PC-3 (cell line): ENCODE measurements around the gene TRMU. TPM values are rescaled to one million over a fixed set of nuclear protein-coding genes. Genes with fewer than 3 reads are reported as not detected.

Experiments used
- ATAC-seq: fragments of 200-7000 bp; cut with Tn5 transposase; 2 replicates; pipeline ENCODE4 v1.9.1; 2020; ENCODE audit warnings: mild to moderate bottlenecking, moderate library complexity
- BruUV-seq: library from RNA; stranded (reverse); fragments of 400-500 nt; replicated peaks from 2 replicates; lab custom pipeline; 2021; lab: Mats Ljungman, UMichigan
- CTCF ChIA-PET: fragments of 300-600 bp; sonication (Branson Sonifier 250); formaldehyde crosslinking; loops from one replicate; lab custom pipeline; 2022; ENCODE audit warnings: antibody characterized with exemption; lab: Charles Lee
- POLR2A ChIA-PET: fragments of 300-600 bp; sonication (Branson Sonifier 250); formaldehyde crosslinking; loops from one replicate; lab custom pipeline; 2022; ENCODE audit warnings: antibody characterized with exemption; ENCODE audit not compliant: unreplicated experiment; lab: Charles Lee
- DNase-seq: peaks from one replicate; pipeline ENCODE4 v3.0.0-alpha.2; 2015
- H2AFZ ChIP-seq: fragments of 300-600 bp; sonication (generic); 2 replicates; pipeline ENCODE4 v1.6.0; 2016; ENCODE audit warnings: antibody characterized with exemption, low read length
- H3F3A ChIP-seq: fragments of 300-600 bp; sonication (generic); one replicate; pipeline ENCODE4 v1.6.0; 2017; ENCODE audit warnings: antibody characterized with exemption, low read length, control low read depth, mild to moderate bottlenecking; ENCODE audit not compliant: unreplicated experiment
- H3K27ac ChIP-seq: fragments of 300-600 bp; sonication (generic); 2 replicates; pipeline ENCODE4 v1.5.1; 2016; ENCODE audit warnings: mild to moderate bottlenecking, low read length
- H3K27me3 ChIP-seq: fragments of 300-600 bp; sonication (generic); 2 replicates; pipeline ENCODE4 v1.6.1; 2016; ENCODE audit warnings: low read length, mixed read lengths
- H3K36me3 ChIP-seq: fragments of 300-600 bp; sonication (generic); 2 replicates; pipeline ENCODE4 v1.6.1; 2016; ENCODE audit warnings: low read depth, mixed run types, low read length, mixed read lengths
- H3K4me1 ChIP-seq: fragments of 300-600 bp; sonication (generic); 2 replicates; pipeline ENCODE4 v1.5.1; 2016; ENCODE audit warnings: low read length; ENCODE audit not compliant: insufficient read depth
- H3K4me2 ChIP-seq: fragments of 300-600 bp; sonication (generic); 2 replicates; pipeline ENCODE4 v1.6.0; 2016; ENCODE audit warnings: low read length
- H3K4me3 ChIP-seq: fragments of 300-600 bp; sonication (generic); 2 replicates; pipeline ENCODE4 v1.5.1; 2016; ENCODE audit warnings: mild to moderate bottlenecking, low read length, mixed read lengths
- H3K79me2 ChIP-seq: fragments of 300-600 bp; sonication (generic); 2 replicates; pipeline ENCODE4 v1.6.1; 2017; ENCODE audit warnings: low read length, mixed read lengths
- H3K9ac ChIP-seq: fragments of 300-600 bp; sonication (generic); 2 replicates; pipeline ENCODE4 v1.6.0; 2016; ENCODE audit warnings: mild to moderate bottlenecking, low read length
- H3K9me2 ChIP-seq: fragments of 300-600 bp; sonication (generic); replicated peaks from 2 replicates; pipeline ENCODE4 v1.6.1; 2016; ENCODE audit warnings: mixed run types, low read length, mixed read lengths
- H3K9me3 ChIP-seq: fragments of 300-600 bp; sonication (generic); 2 replicates; pipeline ENCODE4 v1.6.1; 2016; ENCODE audit warnings: low read length, mixed read lengths
- H4K20me1 ChIP-seq: fragments of 300-600 bp; sonication (generic); 2 replicates; pipeline ENCODE4 v1.6.1; 2016; ENCODE audit warnings: low read length, mixed read lengths
- EZH2 ChIP-seq: fragments of 300-600 bp; sonication (generic); IDR thresholded peaks from one replicate; pipeline ENCODE4 v1.6.1; 2017; ENCODE audit warnings: antibody characterized with exemption, mild to moderate bottlenecking, low read length; ENCODE audit not compliant: unreplicated experiment
- EZH2phosphoT487 ChIP-seq: fragments of 300-600 bp; sonication (generic); IDR thresholded peaks from 2 replicates; pipeline ENCODE4 v1.6.1; 2018; ENCODE audit warnings: mild to moderate bottlenecking, antibody characterized with exemption, low read length, borderline replicate concordance
- intact Hi-C: fragments of 100-400 bp; cut with micrococcal nuclease; formaldehyde crosslinking; loops from 2 replicates; pipeline ENCODE4 v1.9.0; 2023
- total RNA-seq: library from RNA; depleted of rRNA; stranded (reverse); fragments of >200 nt; gene quantifications from 2 replicates; pipeline ENCODE4 v1.2.3, GENCODE V29; 2014
- TF ChIP-seq, protein P1 (sequence below): fragments of 300-600 bp; sonication (generic); conservative IDR thresholded peaks from 2 replicates; pipeline ENCODE4 v1.5.1; 2017; ENCODE audit warnings: antibody characterized with exemption, low read depth, mild to moderate bottlenecking, low read length

TRMU gene
- total RNA-seq, 1 experiment from 2014 or later = 63.5 TPM

DNA sequence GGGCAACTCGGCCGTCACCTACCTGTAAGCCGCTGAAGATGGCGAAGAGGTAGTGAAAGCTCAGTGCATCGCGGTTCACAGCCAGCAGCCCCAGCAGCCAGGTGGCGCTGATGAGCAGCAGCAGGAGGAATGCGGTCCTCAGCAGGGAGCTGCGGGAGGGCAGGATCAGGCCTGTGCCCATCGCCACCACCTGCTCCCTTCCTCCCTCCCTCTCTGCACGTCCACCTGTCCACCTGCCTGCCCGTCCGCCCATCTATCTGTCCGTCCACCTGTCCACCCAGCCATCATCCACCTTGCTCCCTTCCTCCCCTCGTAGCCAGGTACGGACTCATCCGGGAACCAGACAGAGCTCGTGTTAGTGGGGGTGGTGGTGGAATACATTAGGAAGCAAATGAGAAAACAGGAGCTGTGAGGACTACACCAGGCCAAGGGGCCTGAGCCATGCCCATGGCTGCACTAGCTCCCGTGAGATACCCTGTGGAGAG lies 32.2 kb downstream of the TRMU start:
- Histone ChIP-seq H3K4me1 (no peaks in the 10 kb centered on the region), H3K9me3 (no peaks in the 10 kb centered on the region), H4K20me1 (no peaks in the 10 kb centered on the region), H3K36me3 (no peaks in the 10 kb centered on the region), H3K4me2 (no peak overlapping the region), H3K27me3 (no peaks in the 10 kb centered on the region), H3K9me2 (no peaks in the 10 kb centered on the region), H3F3A (no peaks in the 10 kb centered on the region), H3K27ac (no peak overlapping the region), H3K4me3 (no peak overlapping the region), H3K9ac (no peak overlapping the region), H2AFZ (no peak overlapping the region), H3K79me2 (no peaks in the 10 kb centered on the region)
- no peak for TF ChIP-seq EZH2phosphoT487
- TF ChIP-seq, protein P1, sequence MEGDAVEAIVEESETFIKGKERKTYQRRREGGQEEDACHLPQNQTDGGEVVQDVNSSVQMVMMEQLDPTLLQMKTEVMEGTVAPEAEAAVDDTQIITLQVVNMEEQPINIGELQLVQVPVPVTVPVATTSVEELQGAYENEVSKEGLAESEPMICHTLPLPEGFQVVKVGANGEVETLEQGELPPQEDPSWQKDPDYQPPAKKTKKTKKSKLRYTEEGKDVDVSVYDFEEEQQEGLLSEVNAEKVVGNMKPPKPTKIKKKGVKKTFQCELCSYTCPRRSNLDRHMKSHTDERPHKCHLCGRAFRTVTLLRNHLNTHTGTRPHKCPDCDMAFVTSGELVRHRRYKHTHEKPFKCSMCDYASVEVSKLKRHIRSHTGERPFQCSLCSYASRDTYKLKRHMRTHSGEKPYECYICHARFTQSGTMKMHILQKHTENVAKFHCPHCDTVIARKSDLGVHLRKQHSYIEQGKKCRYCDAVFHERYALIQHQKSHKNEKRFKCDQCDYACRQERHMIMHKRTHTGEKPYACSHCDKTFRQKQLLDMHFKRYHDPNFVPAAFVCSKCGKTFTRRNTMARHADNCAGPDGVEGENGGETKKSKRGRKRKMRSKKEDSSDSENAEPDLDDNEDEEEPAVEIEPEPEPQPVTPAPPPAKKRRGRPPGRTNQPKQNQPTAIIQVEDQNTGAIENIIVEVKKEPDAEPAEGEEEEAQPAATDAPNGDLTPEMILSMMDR = peak; percentile 78
- DNase-seq (peak; percentile 70), ATAC-seq (peak; percentile 90)
- intact Hi-C loops = loop anchor here (1.0 kb wide), 1 partner anchor 175 kb away; no protein-coding TSS in a partner anchor
- BruUV-seq = no TSS peak
- ChIA-PET CTCF (interaction anchor here (0.6 to 1.3 kb wide), 5 partner anchors 25 to 178 kb away, joined by 3 to 7 read pairs (median 3); no protein-coding TSS in a partner anchor), POLR2A (interaction anchor here (0.6 kb wide), 1 partner anchor 171 kb away, joined by 5 read pairs; no protein-coding TSS in a partner anchor)

DNA sequence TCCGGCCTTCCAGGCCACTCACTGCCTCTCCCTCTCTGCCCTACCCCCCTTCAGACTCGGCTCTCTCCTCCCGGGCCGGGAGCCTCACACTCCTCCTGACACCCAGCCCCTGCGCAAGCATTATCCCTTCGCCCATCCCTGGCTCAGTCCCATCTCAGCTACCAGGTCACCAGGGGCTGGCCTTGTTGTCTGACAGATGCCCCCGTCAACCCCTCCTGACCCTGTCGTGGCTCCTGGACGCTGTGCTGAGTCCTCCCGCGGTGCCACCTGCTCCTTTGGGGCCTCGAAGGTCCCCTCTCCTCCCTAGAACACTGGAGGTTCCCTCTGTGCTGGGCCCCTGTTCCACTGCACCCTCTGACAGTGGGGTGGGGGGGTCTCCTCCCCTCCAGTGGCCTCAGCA lies 32.9 kb downstream of the TRMU start:
- Histone ChIP-seq H3K4me3 (no peak overlapping the region), H2AFZ (no peak overlapping the region), H3K79me2 (no peaks in the 10 kb centered on the region), H3K4me1 (no peaks in the 10 kb centered on the region), H3K4me2 (no peak overlapping the region), H4K20me1 (no peaks in the 10 kb centered on the region), H3F3A (no peaks in the 10 kb centered on the region), H3K9ac (no peak overlapping the region), H3K9me3 (no peaks in the 10 kb centered on the region), H3K36me3 (no peaks in the 10 kb centered on the region), H3K27me3 (no peaks in the 10 kb centered on the region), H3K27ac (no peak overlapping the region), H3K9me2 (no peaks in the 10 kb centered on the region)
- TF ChIP-seq EZH2phosphoT487 = no peak
- TF ChIP-seq EZH2 = no peak
- TF ChIP-seq, protein P1 = no peak
- ChIA-PET POLR2A (interaction anchor here (0.6 kb wide), 1 partner anchor 170 kb away, joined by 5 read pairs; no protein-coding TSS in a partner anchor), CTCF (interaction anchor here (0.6 to 1.3 kb wide), 3 partner anchors 24 to 177 kb away, joined by 3 to 7 read pairs (median 4); no protein-coding TSS in a partner anchor)
- DNase-seq (no peak), ATAC-seq (no peak)
- BruUV-seq = no TSS peak
- intact Hi-C loops = no loop called here
